ENCODE data around the gene HMGN2. TPM values are rescaled to one million over a fixed set of nuclear protein-coding genes. Genes with fewer than 3 reads are reported as not detected.
A peak's percentile ranks its signal among the peaks of the same experiment; 100 is the strongest.

Gene HMGN2
- polyA plus RNA-seq (ENCODE audit: low read depth in 6 of 6) = 1,000 to 10,000 TPM in 3 of 6 donors, 100 to 1,000 TPM in 3; 939 to 1,353 (median 1,048) TPM

DNA sequence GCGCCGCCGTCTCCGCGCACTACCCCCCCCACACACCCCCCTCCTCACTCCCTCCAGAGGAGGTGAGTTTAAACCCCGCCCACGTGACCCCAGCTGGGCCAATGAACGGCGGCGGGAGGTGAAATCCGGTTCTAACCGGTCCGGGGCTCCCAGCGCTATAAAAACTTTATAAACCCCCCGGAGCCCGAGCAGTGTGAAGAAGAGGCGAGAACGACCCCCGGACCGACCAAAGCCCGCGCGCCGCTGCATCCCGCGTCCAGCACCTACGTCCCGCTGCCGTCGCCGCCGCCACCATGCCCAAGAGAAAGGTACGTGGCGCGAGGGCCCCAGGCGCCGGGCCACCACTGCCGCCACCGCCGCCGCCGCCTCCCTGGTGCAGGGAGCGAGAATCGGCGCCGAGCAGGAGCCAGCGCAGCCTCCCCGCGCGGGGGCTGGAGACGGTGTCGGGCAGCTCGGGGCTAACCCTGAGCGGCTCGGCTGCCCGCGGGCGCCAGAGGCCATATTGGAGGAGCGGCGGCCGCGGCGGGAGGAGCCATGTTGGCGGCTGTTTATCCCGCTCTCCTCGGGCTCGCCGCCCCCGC is at the start of gene HMGN2:
Gene HMGN2, plus strand, starts transcription at position 121 of the 581 bp plus-strand sequence. Its CDS starts 173 bp downstream, at position 294.
- peak within 1 kb of the TSS; percentile 85 to 99 (median 98) for H3K4me3 Mint-ChIP-seq
- H3K27ac Mint-ChIP-seq = peak within 1 kb of the TSS; percentile 92 to 99 (median 97)
- H3K9me3 Mint-ChIP-seq = no peaks in the 10 kb centered on the region
- DNase-seq (peak; percentile 84), ATAC-seq (ENCODE audit: low read depth in 2 of 2) (peak; percentile 70)
- H3K4me1 Mint-ChIP-seq = peaks cover 25 to 46% (median 34%) of the 10 kb centered on the region in 3 donors
- H3K36me3 Mint-ChIP-seq = peaks cover under 1 to 1% of the 10 kb centered on the region in 2 donors
- no peaks in the 10 kb centered on the region for H3K27me3 Mint-ChIP-seq

DNA sequence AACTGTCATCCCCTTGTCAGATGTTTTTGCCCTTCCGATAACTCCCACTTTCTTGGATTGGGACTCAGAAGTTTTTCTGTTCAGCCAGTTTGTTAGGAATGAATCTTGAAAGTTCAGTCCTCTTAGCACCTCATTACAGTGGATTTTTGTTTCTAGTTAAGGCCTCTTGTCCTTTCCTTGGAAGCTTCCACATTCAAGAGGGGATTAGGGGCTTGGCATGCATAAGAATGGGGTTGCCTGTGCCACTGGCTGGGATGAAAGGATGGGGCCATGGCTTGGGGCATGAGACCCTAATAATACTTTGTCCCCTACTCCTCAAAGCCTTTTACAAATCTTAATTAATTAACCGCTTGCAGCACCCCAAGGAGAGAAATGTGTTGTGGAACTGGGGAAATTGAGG is 42.5 kb upstream of the HMGN2 start:
- H3K36me3 Mint-ChIP-seq = no peaks in the 10 kb centered on the region
- no peak for DNase-seq
- H3K9me3 Mint-ChIP-seq = no peaks in the 10 kb centered on the region
- peaks cover 14 to 29% (median 20%) of the 10 kb centered on the region in 3 donors for H3K4me1 Mint-ChIP-seq
- ATAC-seq (ENCODE audit: low read depth in 2 of 2) = no peak
- peaks cover 6 to 17% (median 6%) of the 10 kb centered on the region in 3 donors for H3K27me3 Mint-ChIP-seq
- peak overlapping the region in 3 of 8 donors; percentile 62 to 97 (median 77) for H3K4me3 Mint-ChIP-seq
- H3K27ac Mint-ChIP-seq = peak overlapping the region in 1 of 6 donors; percentile 34

DNA sequence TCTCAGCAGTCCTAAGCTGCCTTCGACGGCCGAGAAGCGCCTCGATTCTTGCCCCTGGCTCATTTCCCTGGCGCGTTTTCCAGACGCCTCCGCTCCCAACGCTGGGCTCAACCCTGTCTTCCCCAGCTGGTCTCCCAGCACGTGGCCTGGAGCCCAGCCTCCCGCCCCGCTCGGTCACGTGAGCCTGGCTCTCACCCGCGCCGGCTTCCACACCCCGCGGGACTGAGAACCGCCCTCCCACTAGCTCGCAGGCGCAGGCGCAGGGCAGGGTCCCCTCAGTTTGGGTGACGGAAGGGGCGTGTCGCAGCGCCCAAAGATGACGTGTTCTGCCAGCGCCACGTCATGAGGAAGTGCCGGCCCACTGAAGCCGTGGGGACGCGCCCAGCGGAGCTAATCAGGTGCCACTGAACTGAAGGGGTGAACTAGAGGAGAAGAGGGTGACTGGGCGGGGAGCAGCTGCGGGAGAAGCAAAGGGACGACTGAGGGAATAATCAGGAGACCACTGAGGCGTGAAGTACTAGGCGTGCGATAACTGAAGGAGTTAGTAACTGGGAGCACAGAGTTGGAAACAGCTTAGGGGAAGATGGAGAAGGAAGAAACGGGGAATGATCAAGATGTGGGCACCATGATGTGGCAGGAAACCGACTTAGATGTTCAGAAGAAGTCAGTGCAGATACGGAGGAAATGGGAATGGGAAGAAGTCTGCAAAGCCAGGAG is 40.1 kb upstream of the HMGN2 start, which contains the start of gene DHDDS:
Gene DHDDS, plus strand, starts transcription at position 343 of the 717 bp plus-strand sequence. CDS start 625 bp downstream, outside the sequence.
- H3K36me3 Mint-ChIP-seq = no peaks in the 10 kb centered on the region
- ATAC-seq (ENCODE audit: low read depth in 2 of 2) (peak; percentile 92 to 93), DNase-seq (peak; percentile 98)
- peaks cover 14 to 29% (median 20%) of the 10 kb centered on the region in 3 donors for H3K4me1 Mint-ChIP-seq
- no peaks in the 10 kb centered on the region for H3K27me3 Mint-ChIP-seq
- H3K9me3 Mint-ChIP-seq = no peaks in the 10 kb centered on the region
- H3K27ac Mint-ChIP-seq = peak within 1 kb of the TSS; percentile 94 to 99 (median 98)
- H3K4me3 Mint-ChIP-seq = peak within 1 kb of the TSS; percentile 92 to 99 (median 97)

DNA sequence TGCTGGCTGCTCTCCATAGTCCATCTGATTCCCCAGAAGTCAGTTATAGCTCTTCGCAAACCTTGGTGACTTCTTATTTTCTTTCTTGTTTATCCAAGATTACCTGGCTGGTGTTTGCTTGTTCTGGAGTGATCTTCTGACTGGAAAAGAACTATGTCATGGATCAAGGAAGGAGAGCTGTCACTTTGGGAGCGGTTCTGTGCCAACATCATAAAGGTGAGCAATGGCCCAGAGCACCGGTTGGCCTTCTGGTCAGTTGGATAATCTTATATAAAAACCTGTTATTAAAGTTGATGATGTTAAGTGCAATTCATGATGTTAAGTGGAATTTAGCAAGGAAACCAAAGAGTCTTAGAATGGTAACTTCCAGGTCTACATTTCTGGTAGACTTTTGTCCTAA is 39.4 kb upstream of the HMGN2 start:
- peak overlapping the region; percentile 84 to 99 (median 98) for H3K27ac Mint-ChIP-seq
- no peaks in the 10 kb centered on the region for H3K9me3 Mint-ChIP-seq
- DNase-seq (no peak), ATAC-seq (ENCODE audit: low read depth in 2 of 2) (no peak)
- H3K36me3 Mint-ChIP-seq = no peaks in the 10 kb centered on the region
- H3K4me1 Mint-ChIP-seq = peaks cover 14 to 29% (median 20%) of the 10 kb centered on the region in 3 donors
- peak overlapping the region; percentile 92 to 99 (median 97) for H3K4me3 Mint-ChIP-seq
- no peaks in the 10 kb centered on the region for H3K27me3 Mint-ChIP-seq

DNA sequence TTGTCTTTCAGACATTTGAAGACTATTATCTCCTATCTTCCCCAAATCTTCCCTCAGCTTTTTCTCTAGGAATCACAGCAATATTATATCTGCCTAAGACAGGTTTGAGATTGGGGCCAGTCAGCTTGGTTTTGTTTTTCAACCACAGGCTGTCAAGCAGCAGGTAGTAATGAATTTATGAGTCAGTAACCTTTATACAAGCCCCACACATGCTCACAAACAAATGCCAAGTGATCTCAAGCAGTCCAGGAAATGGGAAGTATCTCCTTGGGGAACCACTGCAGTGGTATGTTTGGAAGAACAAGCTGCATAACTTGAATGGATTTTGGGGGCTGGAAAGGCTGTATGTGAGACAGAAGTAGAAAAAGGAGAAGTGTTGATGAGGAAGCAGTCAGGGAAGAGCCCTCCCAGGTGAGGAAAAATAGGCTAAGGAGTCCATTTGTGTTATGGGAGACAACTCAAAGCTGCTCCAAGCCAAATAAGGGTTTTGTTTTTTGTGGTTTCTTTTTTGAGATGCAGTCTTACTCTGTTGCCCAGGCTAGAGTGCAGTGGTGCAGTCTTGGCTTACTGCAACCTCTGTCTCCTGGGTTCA is 38.0 kb upstream of the HMGN2 start:
- H3K4me3 Mint-ChIP-seq = peak overlapping the region in 1 of 8 donors; percentile 4
- no peaks in the 10 kb centered on the region for H3K36me3 Mint-ChIP-seq
- DNase-seq = no peak
- peak overlapping the region in 3 of 6 donors; percentile 54 to 83 (median 66) for H3K27ac Mint-ChIP-seq
- H3K27me3 Mint-ChIP-seq = no peaks in the 10 kb centered on the region
- ATAC-seq (ENCODE audit: low read depth in 2 of 2) = no peak
- peaks cover 14 to 31% (median 20%) of the 10 kb centered on the region in 3 donors for H3K4me1 Mint-ChIP-seq
- H3K9me3 Mint-ChIP-seq = no peaks in the 10 kb centered on the region

DNA sequence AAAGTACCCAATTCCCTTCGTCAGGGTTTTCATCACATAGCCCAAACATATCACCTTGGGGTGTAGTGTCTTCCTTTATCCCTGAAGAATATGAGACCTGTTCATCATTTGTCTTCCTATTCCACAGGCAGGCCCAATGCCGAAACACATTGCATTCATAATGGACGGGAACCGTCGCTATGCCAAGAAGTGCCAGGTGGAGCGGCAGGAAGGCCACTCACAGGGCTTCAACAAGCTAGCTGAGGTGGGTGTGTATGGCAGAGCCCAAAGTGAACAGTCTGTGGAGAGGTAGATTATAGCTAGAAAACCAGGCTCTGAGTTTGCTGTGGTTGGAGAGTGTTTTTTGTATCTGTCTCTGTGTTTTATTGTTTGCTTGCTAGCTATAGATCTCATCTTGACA is 34.2 kb upstream of the HMGN2 start:
- H3K36me3 Mint-ChIP-seq = peaks cover 9 to 15% of the 10 kb centered on the region in 2 donors
- no peaks in the 10 kb centered on the region for H3K27me3 Mint-ChIP-seq
- H3K9me3 Mint-ChIP-seq = no peaks in the 10 kb centered on the region
- H3K4me3 Mint-ChIP-seq = no peak overlapping the region
- no peak for DNase-seq
- no peak for ATAC-seq (ENCODE audit: low read depth in 2 of 2)
- peaks cover 10 to 16% (median 11%) of the 10 kb centered on the region in 3 donors for H3K4me1 Mint-ChIP-seq
- no peak overlapping the region for H3K27ac Mint-ChIP-seq

DNA sequence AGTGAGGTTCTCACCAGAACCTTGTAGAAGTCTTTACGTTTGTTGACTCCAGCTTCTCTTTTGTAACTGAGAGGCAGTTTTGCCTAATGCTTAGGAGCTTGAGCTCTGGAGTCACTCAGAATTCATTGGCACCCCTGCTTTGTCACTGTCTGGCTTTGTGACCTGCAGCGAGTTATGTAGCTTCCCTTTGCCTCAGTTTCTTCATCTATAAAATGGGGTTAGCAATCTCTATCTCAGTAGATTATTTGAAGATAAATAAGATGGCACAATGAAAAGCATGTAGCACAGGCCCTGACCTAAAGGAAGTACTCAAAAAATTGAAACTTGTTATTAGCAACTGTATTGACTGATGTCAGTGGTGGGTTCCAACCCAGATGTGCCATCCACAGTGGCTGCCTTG is 32.0 kb upstream of the HMGN2 start:
- no peak overlapping the region for H3K4me3 Mint-ChIP-seq
- peaks cover 9 to 30% of the 10 kb centered on the region in 2 donors for H3K36me3 Mint-ChIP-seq
- peaks cover 2 to 6% (median 4%) of the 10 kb centered on the region in 3 donors for H3K4me1 Mint-ChIP-seq
- H3K27ac Mint-ChIP-seq = no peak overlapping the region
- H3K9me3 Mint-ChIP-seq = no peaks in the 10 kb centered on the region
- ATAC-seq (ENCODE audit: low read depth in 2 of 2) = no peak
- H3K27me3 Mint-ChIP-seq = no peaks in the 10 kb centered on the region
- DNase-seq = no peak

DNA sequence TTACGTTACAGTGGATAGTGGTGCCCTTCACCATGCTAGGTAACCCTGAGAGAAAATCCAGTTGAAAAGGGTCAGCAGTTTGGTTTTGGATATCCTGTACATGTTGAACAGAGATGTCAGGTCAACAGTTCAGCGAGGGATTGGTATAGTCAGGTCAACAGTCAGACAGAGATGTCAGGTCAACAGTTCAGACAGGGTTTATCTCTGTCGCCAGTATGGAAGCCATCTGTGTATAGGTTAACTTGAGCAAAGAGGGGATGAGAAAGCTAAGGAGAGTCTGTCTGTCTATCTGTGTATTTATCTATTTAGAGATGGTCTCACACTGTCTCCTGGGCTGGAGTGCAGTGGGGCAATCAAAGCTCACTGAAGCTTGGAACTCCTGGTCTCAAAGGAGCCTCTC is 22.4 kb upstream of the HMGN2 start:
- no peaks in the 10 kb centered on the region for H3K27me3 Mint-ChIP-seq
- ATAC-seq (ENCODE audit: low read depth in 2 of 2) (no peak), DNase-seq (no peak)
- no peak overlapping the region for H3K27ac Mint-ChIP-seq
- peaks cover 11 to 13% of the 10 kb centered on the region in 2 donors for H3K36me3 Mint-ChIP-seq
- H3K9me3 Mint-ChIP-seq = no peaks in the 10 kb centered on the region
- H3K4me3 Mint-ChIP-seq = no peak overlapping the region
- H3K4me1 Mint-ChIP-seq = peaks cover 5 to 18% (median 10%) of the 10 kb centered on the region in 3 donors

DNA sequence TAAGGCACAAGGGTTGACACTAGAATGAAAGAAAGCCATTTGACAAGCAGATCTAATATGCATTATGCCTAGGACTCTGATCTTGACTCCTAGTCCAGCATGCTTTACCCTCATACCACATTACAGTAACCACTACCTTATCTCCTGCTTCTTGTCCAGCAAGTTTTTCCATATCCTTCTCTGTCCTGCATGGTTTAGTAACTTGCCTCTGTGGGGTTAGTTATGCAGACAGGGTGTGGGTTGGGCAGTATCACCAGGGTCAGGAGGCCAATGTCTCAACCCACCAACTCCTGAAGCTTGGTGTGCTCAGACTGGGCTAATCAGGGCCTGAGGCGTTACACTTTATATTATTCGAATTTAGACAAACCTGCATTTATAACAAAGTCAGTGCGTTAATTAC is 21.3 kb upstream of the HMGN2 start:
- Mint-ChIP-seq H3K27ac (no peak overlapping the region), H3K4me3 (peak overlapping the region in 1 of 8 donors; percentile 19), H3K9me3 (no peaks in the 10 kb centered on the region), H3K4me1 (peaks cover 5 to 18% (median 10%) of the 10 kb centered on the region in 3 donors), H3K36me3 (peaks cover 5 to 13% of the 10 kb centered on the region in 2 donors), H3K27me3 (no peaks in the 10 kb centered on the region)
- DNase-seq (no peak), ATAC-seq (ENCODE audit: low read depth in 2 of 2) (no peak)

DNA sequence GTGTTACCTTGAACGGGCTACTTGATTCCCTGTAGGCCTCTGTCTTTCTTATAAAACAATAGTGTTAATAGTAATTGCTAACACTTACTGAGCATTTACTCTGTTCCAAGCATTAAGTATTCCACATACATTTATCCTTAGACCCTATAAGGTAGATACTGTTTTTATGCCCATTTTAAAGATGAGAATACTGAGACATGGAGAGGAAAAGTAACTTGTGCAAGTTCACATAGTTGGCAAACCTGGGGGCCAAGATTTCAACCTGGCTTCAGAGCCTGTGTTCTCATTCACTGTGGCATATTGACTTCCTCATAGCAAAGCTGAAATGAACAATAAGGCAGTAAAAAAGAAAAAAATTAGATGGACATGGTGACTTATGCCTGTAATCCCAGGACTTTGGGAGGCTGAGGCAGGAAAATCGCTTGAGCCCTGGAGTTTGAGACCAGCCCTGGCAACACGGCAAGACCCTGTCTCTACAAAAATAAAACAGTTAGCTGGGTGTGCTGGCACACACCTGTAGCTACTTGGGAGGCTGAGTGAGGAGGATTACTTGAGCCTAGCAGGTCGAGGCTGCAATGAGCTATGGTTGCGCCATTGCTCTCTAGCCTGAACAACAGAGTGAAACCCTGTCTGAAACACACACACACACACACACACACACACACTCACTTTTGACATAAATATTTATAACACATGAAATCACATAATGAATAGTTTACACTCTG is 19.6 kb upstream of the HMGN2 start:
- H3K27ac Mint-ChIP-seq = no peak overlapping the region
- DNase-seq = no peak
- peaks cover 1 to 5% (median 2%) of the 10 kb centered on the region in 3 donors for H3K4me1 Mint-ChIP-seq
- H3K9me3 Mint-ChIP-seq = no peaks in the 10 kb centered on the region
- no peaks in the 10 kb centered on the region for H3K27me3 Mint-ChIP-seq
- H3K36me3 Mint-ChIP-seq = peaks cover 2 to 11% of the 10 kb centered on the region in 2 donors
- H3K4me3 Mint-ChIP-seq = no peak overlapping the region
- ATAC-seq (ENCODE audit: low read depth in 2 of 2) = no peak

DNA sequence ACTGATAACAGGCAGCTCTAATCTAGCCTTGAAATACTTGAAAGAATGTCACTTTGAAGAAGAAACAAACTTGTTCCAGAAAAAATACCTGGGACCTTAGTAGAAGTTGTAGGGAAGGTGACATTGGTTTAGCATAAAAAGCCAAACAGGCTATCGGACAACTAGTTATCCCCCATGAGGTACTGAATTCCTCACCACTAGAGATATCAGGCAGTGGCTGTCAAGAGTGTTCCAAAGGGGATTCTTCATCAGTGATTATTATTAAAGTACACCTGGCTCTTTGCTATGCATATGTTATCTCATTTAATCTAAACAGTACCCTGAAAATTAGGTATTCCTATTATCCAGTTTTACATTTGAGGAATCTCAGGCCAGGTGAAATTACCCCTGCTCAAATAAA is 13.1 kb upstream of the HMGN2 start:
- H3K9me3 Mint-ChIP-seq = no peaks in the 10 kb centered on the region
- no peak overlapping the region for H3K4me3 Mint-ChIP-seq
- peaks cover 11 to 15% of the 10 kb centered on the region in 2 donors for H3K36me3 Mint-ChIP-seq
- no peaks in the 10 kb centered on the region for H3K4me1 Mint-ChIP-seq
- no peak for ATAC-seq (ENCODE audit: low read depth in 2 of 2)
- no peak for DNase-seq
- H3K27ac Mint-ChIP-seq = no peak overlapping the region
- H3K27me3 Mint-ChIP-seq = no peaks in the 10 kb centered on the region

DNA sequence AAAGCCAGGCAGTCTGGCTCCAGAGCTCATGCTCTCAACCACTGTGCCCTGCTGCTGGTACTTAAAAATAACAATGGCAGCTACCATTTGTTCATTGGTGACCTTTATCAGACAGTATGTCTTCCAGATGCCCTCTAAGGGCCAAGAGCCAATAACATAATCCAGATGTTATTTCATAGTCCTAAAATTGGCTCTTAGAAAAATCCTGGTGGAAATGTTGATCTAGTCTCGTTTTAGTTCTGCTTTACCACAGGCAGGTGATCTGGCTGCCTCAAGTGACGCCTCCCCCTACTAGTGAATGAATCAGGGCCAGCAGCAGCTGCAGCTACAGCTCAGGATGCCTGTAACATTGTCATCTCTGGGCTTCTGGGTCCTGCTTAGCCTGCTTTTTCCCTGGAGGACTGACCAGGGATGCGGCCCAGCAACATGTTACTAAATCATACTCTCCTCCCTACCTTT is 12.6 kb upstream of the HMGN2 start:
- peaks cover 13 to 16% of the 10 kb centered on the region in 2 donors for H3K36me3 Mint-ChIP-seq
- no peaks in the 10 kb centered on the region for H3K27me3 Mint-ChIP-seq
- H3K4me1 Mint-ChIP-seq = no peaks in the 10 kb centered on the region
- H3K9me3 Mint-ChIP-seq = no peaks in the 10 kb centered on the region
- DNase-seq (no peak), ATAC-seq (ENCODE audit: low read depth in 2 of 2) (no peak)
- H3K27ac Mint-ChIP-seq = peak overlapping the region in 2 of 6 donors; percentile 5 to 65
- no peak overlapping the region for H3K4me3 Mint-ChIP-seq

DNA sequence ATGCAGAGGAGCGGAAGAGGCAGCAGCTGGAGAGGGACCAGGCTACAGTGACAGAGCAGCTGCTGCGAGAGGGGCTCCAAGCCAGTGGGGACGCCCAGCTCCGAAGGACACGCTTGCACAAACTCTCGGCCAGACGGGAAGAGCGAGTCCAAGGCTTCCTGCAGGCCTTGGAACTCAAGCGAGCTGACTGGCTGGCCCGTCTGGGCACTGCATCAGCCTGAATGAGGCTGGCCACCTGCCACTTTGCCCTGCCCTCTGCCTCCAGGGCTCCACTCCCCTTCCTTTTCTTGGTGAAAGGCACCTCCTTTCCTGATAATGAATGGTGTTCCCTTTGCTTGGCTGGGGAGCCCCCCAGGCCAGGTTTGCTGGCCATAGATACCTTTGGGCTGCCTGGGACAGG is 3.3 kb upstream of the HMGN2 start:
- no peak for ATAC-seq (ENCODE audit: low read depth in 2 of 2)
- no peaks in the 10 kb centered on the region for H3K27me3 Mint-ChIP-seq

More for the DNA sequence above, 3.3 kb upstream of the HMGN2 start:
- peaks cover 21 to 30% (median 27%) of the 10 kb centered on the region in 3 donors for H3K4me1 Mint-ChIP-seq
- H3K4me3 Mint-ChIP-seq = no peak overlapping the region
- no peak for DNase-seq
- H3K36me3 Mint-ChIP-seq = peaks cover 13 to 14% of the 10 kb centered on the region in 2 donors
- H3K9me3 Mint-ChIP-seq = no peaks in the 10 kb centered on the region
- H3K27ac Mint-ChIP-seq = peak overlapping the region in 1 of 6 donors; percentile 48

All from naive B cell (primary cell).